MG63 (cell line): ENCODE measurements around the gene HSPH1. TPM values are rescaled to one million over a fixed set of nuclear protein-coding genes. Genes with fewer than 3 reads are reported as not detected.

Source experiments
- DNase-seq: peaks from one replicate; pipeline ENCODE4 v3.0.0-alpha.2; 2020
- H3K27me3 ChIP-seq: fragments of 250-450 bp; sonication (Bioruptor Pico); 2 replicates; pipeline ENCODE4 v1.5.1; 2020; ENCODE audit warnings: mild to moderate bottlenecking, moderate library complexity
- H3K36me3 ChIP-seq: fragments of 250-450 bp; sonication (Bioruptor Pico); 2 replicates; pipeline ENCODE4 v1.5.1; 2020; ENCODE audit warnings: mild to moderate bottlenecking, moderate library complexity
- H3K4me3 ChIP-seq: fragments of 250-450 bp; sonication (Bioruptor Pico); 2 replicates; pipeline ENCODE4 v1.5.1; 2020; ENCODE audit warnings: mild to moderate bottlenecking, moderate library complexity
- H3K9me3 ChIP-seq: fragments of 250-450 bp; sonication (Bioruptor Pico); 2 replicates; pipeline ENCODE4 v1.5.1; 2020; ENCODE audit warnings: mild to moderate bottlenecking, moderate library complexity
- total RNA-seq: library from RNA; depleted of rRNA; stranded (reverse); fragments of >200 nt; shearing (Covaris generic); gene quantifications from 2 replicates; pipeline ENCODE4 v1.2.3, GENCODE V29; 2014; ENCODE audit warnings: low replicate concordance

The HSPH1 gene
- total RNA-seq, 1 experiment from 2014 or later = 98.7 TPM

- DNase-seq = no peak
- peaks cover 47% of the 10 kb centered on the region for H3K36me3 ChIP-seq
- H3K27me3 ChIP-seq = no peaks in the 10 kb centered on the region
- H3K4me3 ChIP-seq = peak overlapping the region; percentile 96
- no peaks in the 10 kb centered on the region for H3K9me3 ChIP-seq
These were observed 2.4 kb downstream of the HSPH1 start for GRCh38 chr13:31159306-31159705.

- Histone ChIP-seq H3K9me3 (no peaks in the 10 kb centered on the region), H3K4me3 (no peak overlapping the region), H3K36me3 (peaks cover 85% of the 10 kb centered on the region), H3K27me3 (no peaks in the 10 kb centered on the region)
- no peak for DNase-seq
These were observed 6.8 kb downstream of the HSPH1 start for GRCh38 chr13:31154939-31155338.

- no peak for DNase-seq
- no peaks in the 10 kb centered on the region for H3K9me3 ChIP-seq
- H3K27me3 ChIP-seq = no peaks in the 10 kb centered on the region
- H3K36me3 ChIP-seq = peaks cover 91% of the 10 kb centered on the region
- no peak overlapping the region for H3K4me3 ChIP-seq
These were observed 9.9 kb downstream of the HSPH1 start for GRCh38 chr13:31151837-31152236.

- Histone ChIP-seq H3K9me3 (no peaks in the 10 kb centered on the region), H3K4me3 (no peak overlapping the region), H3K36me3 (peaks cover 96% of the 10 kb centered on the region), H3K27me3 (no peaks in the 10 kb centered on the region)
- no peak for DNase-seq
These were observed 11.3 kb downstream of the HSPH1 start for GRCh38 chr13:31150315-31150985.

GRCh38 chr13:31149604-31150003 is 12.1 kb downstream of the HSPH1 start:
- Histone ChIP-seq H3K27me3 (no peaks in the 10 kb centered on the region), H3K4me3 (no peak overlapping the region), H3K36me3 (peaks cover 96% of the 10 kb centered on the region), H3K9me3 (no peaks in the 10 kb centered on the region)
- DNase-seq = no peak

- H3K4me3 ChIP-seq = no peak overlapping the region
- peaks cover 97% of the 10 kb centered on the region for H3K36me3 ChIP-seq
- no peak for DNase-seq
- H3K27me3 ChIP-seq = no peaks in the 10 kb centered on the region
- no peaks in the 10 kb centered on the region for H3K9me3 ChIP-seq
These were observed 16.3 kb downstream of the HSPH1 start for GRCh38 chr13:31145417-31145816.

GRCh38 chr13:31138515-31138914 is 23.2 kb downstream of the HSPH1 start:
- DNase-seq = no peak
- Histone ChIP-seq H3K9me3 (no peaks in the 10 kb centered on the region), H3K36me3 (peaks cover 88% of the 10 kb centered on the region), H3K4me3 (no peak overlapping the region), H3K27me3 (no peaks in the 10 kb centered on the region)

GRCh38 chr13:31136724-31137123 is 25.0 kb downstream of the HSPH1 start:
- DNase-seq = no peak
- no peaks in the 10 kb centered on the region for H3K9me3 ChIP-seq
- no peak overlapping the region for H3K4me3 ChIP-seq
- no peaks in the 10 kb centered on the region for H3K27me3 ChIP-seq
- H3K36me3 ChIP-seq = peaks cover 74% of the 10 kb centered on the region

- no peak for DNase-seq
- no peaks in the 10 kb centered on the region for H3K9me3 ChIP-seq
- H3K4me3 ChIP-seq = no peak overlapping the region
- peaks cover 50% of the 10 kb centered on the region for H3K36me3 ChIP-seq
- no peaks in the 10 kb centered on the region; the same call in 1 of the 2 replicates for H3K27me3 ChIP-seq
These were observed 27.5 kb downstream of the HSPH1 start for GRCh38 chr13:31134039-31134711.

GRCh38 chr13:31133621-31134020 is 28.1 kb downstream of the HSPH1 start:
- H3K9me3 ChIP-seq = no peaks in the 10 kb centered on the region
- H3K4me3 ChIP-seq = no peak overlapping the region
- no peak for DNase-seq
- peaks cover 44% of the 10 kb centered on the region for H3K36me3 ChIP-seq
- H3K27me3 ChIP-seq = no peaks in the 10 kb centered on the region; the same call in 1 of the 2 replicates

- no peak overlapping the region for H3K4me3 ChIP-seq
- no peaks in the 10 kb centered on the region for H3K9me3 ChIP-seq
- H3K36me3 ChIP-seq = peaks cover 23% of the 10 kb centered on the region
- no peak for DNase-seq
- H3K27me3 ChIP-seq = no peaks in the 10 kb centered on the region; the same call in 1 of the 2 replicates
These were observed 30.2 kb downstream of the HSPH1 start for GRCh38 chr13:31131470-31131961.

- Histone ChIP-seq H3K9me3 (no peaks in the 10 kb centered on the region), H3K27me3 (no peaks in the 10 kb centered on the region; the same call in 1 of the 2 replicates), H3K4me3 (no peak overlapping the region), H3K36me3 (peaks cover 8% of the 10 kb centered on the region; the same call in 1 of the 2 replicates)
- no peak for DNase-seq
These were observed 32.3 kb downstream of the HSPH1 start for GRCh38 chr13:31129419-31129818.

- Histone ChIP-seq H3K27me3 (peaks cover 3% of the 10 kb centered on the region; the same call in 1 of the 2 replicates), H3K4me3 (no peak overlapping the region)
- DNase-seq = no peak
These were observed 37.5 kb downstream of the HSPH1 start for GRCh38 chr13:31124204-31124603.

GRCh38 chr13:31122544-31123260 is 39.0 kb downstream of the HSPH1 start:
- Histone ChIP-seq H3K9me3 (no peaks in the 10 kb centered on the region), H3K27me3 (peaks cover 3% of the 10 kb centered on the region; the same call in 1 of the 2 replicates), H3K4me3 (no peak overlapping the region), H3K36me3 (no peaks in the 10 kb centered on the region)
- DNase-seq = no peak

More at GRCh38 chr13:31124204-31124603, 37.5 kb downstream of the HSPH1 start:
- H3K36me3 ChIP-seq = no peaks in the 10 kb centered on the region
- H3K9me3 ChIP-seq = no peaks in the 10 kb centered on the region

GRCh38 chr13:31122143-31122542 is 39.6 kb downstream of the HSPH1 start:
- Histone ChIP-seq H3K4me3 (no peak overlapping the region), H3K9me3 (no peaks in the 10 kb centered on the region), H3K27me3 (peaks cover 5% of the 10 kb centered on the region; the same call in 1 of the 2 replicates), H3K36me3 (no peaks in the 10 kb centered on the region)
- no peak for DNase-seq

- Histone ChIP-seq H3K27me3 (peaks cover 11% of the 10 kb centered on the region), H3K9me3 (no peaks in the 10 kb centered on the region), H3K36me3 (no peaks in the 10 kb centered on the region), H3K4me3 (no peak overlapping the region)
- no peak for DNase-seq
These were observed 40.1 kb downstream of the HSPH1 start for GRCh38 chr13:31121379-31122140.
